Erythroblast (primary cell): ENCODE measurements around the gene XCL1.
"Not testable (repeated sequence)": the region's sequence is repeated elsewhere in the genome, so short reads cannot be mapped to it uniquely, and the experiment has no call there.

ENCODE experiments used
- GATA1 ChIP-seq: IDR thresholded peaks from 2 replicates; pipeline ENCODE4 v1.6.1; 2011; ENCODE audit warnings: low read depth, mild to moderate bottlenecking, control low read depth, low read length, moderate library complexity
- POLR2A ChIP-seq: IDR thresholded peaks from 2 replicates; pipeline ENCODE4 v1.6.1; 2011; ENCODE audit warnings: mild to moderate bottlenecking, low read length

- not testable (repeated sequence) for TF ChIP-seq POLR2A, GATA1
Observed at GRCh38 chr1:168580290-168580689, 3.9 kb downstream of the XCL1 start.
